ENCODE data around the gene SART3. TPM values are rescaled to one million over a fixed set of nuclear protein-coding genes. Genes with fewer than 3 reads are reported as not detected.

SART3 gene
- total RNA-seq, 1 experiment from 2014 or later: 89.4 TPM

- peaks cover 6% of the 10 kb centered on the region for H3K23me2 ChIP-seq (ENCODE audit: insufficient read length, low read depth, low read length, poor library complexity, severe bottlenecking)
- Mint-ChIP-seq H3K36me3 (ENCODE audit: insufficient read depth in 1 of 3, low read depth in 3 of 3) (peaks cover 16 to 30% (median 22%) of the 10 kb centered on the region in 3 experiments; a peak in 6 of 7 replicates), H3K4me3 (peak within 1 kb of the TSS; percentile 86 to 91), H3K27ac (peak within 1 kb of the TSS in 1 of 3 experiments; percentile 90; a peak in 3 of 7 replicates), H3K27me3 (ENCODE audit: low read depth) (no peaks in the 10 kb centered on the region; the same call in 1 of the 2 replicates), H3K9me3 (no peaks in the 10 kb centered on the region), H3K4me1 (peaks cover 18 to 22% of the 10 kb centered on the region in 2 experiments)
- peaks cover 2% of the 10 kb centered on the region for H4K20me1 ChIP-seq (ENCODE audit: control insufficient read depth, insufficient read depth, insufficient read length)
- H3K79me1 ChIP-seq (ENCODE audit: insufficient read depth, low read depth, low read length, poor library complexity, severe bottlenecking): peaks cover 5% of the 10 kb centered on the region
- H3K18ac ChIP-seq (ENCODE audit: insufficient read length, low read depth, low read length): peak within 1 kb of the TSS; percentile 74
- no CpG with 5 or more reads among the region's 67 CpGs for WGBS (ENCODE audit: extremely low coverage, insufficient read length, low lambda C conversion rate)
- H3K4ac ChIP-seq (ENCODE audit: low read depth, low read length): no peak within 1 kb of the TSS
- H3K9me3 ChIP-seq (ENCODE audit: control insufficient read depth, low read depth, low read length): no peaks in the 10 kb centered on the region
- H3K23ac ChIP-seq (ENCODE audit: insufficient read length, low read depth, low read length): no peak within 1 kb of the TSS
- peaks cover 6% of the 10 kb centered on the region; the same call in 1 of the 2 replicates for H3K4me1 ChIP-seq (ENCODE audit: insufficient read depth, low read length)
- H3K4me2 ChIP-seq (ENCODE audit: insufficient read depth, insufficient read length, low read length): peak within 1 kb of the TSS; percentile 88
- peak within 1 kb of the TSS; percentile 59 for H2AFZ ChIP-seq (ENCODE audit: low read length)
- H4K91ac ChIP-seq (ENCODE audit: insufficient read length, low read depth, low read length): no peak within 1 kb of the TSS
- peak; percentile 12; the same call in 1 of the 3 replicates for TF ChIP-seq CTCF (conservative IDR thresholded peaks at IDR 0.05)
- H3K27me3 ChIP-seq (ENCODE audit: insufficient read depth, low read length): no peaks in the 10 kb centered on the region; the same call in 1 of the 2 replicates
- no peak within 1 kb of the TSS for H4K8ac ChIP-seq (replicated peaks; ENCODE audit: insufficient read length, low read depth, low read length)
- H2BK120ac ChIP-seq (ENCODE audit: low read depth, low read length, poor library complexity, severe bottlenecking): no peak within 1 kb of the TSS
- H3T11ph ChIP-seq (ENCODE audit: low read length): no peak within 1 kb of the TSS
- H2BK5ac ChIP-seq (ENCODE audit: insufficient read length, low read length): no peak within 1 kb of the TSS
- no peak within 1 kb of the TSS for H2BK15ac ChIP-seq (ENCODE audit: low read depth, low read length)
- no peak within 1 kb of the TSS for H2BK12ac ChIP-seq (ENCODE audit: insufficient read length, low read depth, low read length)
- no peak within 1 kb of the TSS for H2AK5ac ChIP-seq (ENCODE audit: insufficient read length, low read length)
- H2BK20ac ChIP-seq (ENCODE audit: low read depth, low read length, poor library complexity, severe bottlenecking): no peak within 1 kb of the TSS
- H3K79me2 ChIP-seq (ENCODE audit: insufficient read depth, low read length): no peaks in the 10 kb centered on the region
- H3K27ac ChIP-seq (ENCODE audit: insufficient read length, low read depth, low read length): no peak within 1 kb of the TSS
- H3K9ac ChIP-seq (ENCODE audit: extremely low read depth, insufficient read length, low read length): peak within 1 kb of the TSS; percentile 73
- H4K5ac ChIP-seq (ENCODE audit: insufficient read length, low read depth, low read length): no peak within 1 kb of the TSS
- no peak within 1 kb of the TSS for H3K56ac ChIP-seq (ENCODE audit: insufficient read length, low read depth, low read length)
- DNase-seq: peak; percentile 100
- H3K14ac ChIP-seq (ENCODE audit: insufficient read depth, low read length): 0 out of 2 replicates have a peak within 1 kb of the TSS, but pooled peaks have one; percentile 80
Observed at GRCh38 chr12:108514973-108515814, 45.8 kb downstream of the SART3 start, which contains the start of gene FICD. Gene FICD, plus strand, starts transcription at chr12:108515277. Its CDS starts 1,696 bp downstream, at chr12:108516973.

All from H9 (cell line).